OCI-LY7 (cell line): ENCODE measurements around the gene DNAH9. TPM values are rescaled to one million over a fixed set of nuclear protein-coding genes. Genes with fewer than 3 reads are reported as not detected.

Experiments
- BruUV-seq: library from RNA; stranded (reverse); fragments of 400-500 nt; replicated peaks from 2 replicates; lab custom pipeline; 2021; lab: Mats Ljungman, UMichigan
- CTCF ChIA-PET: fragments of 300-600 bp; sonication (Branson Sonifier 250); formaldehyde crosslinking; loops from one replicate; lab custom pipeline; 2022; ENCODE audit warnings: antibody characterized with exemption; ENCODE audit not compliant: unreplicated experiment; lab: Charles Lee
- POLR2A ChIA-PET: fragments of 300-600 bp; sonication (Branson Sonifier 250); formaldehyde crosslinking; loops from one replicate; lab custom pipeline; 2022; ENCODE audit warnings: antibody characterized with exemption; lab: Charles Lee
- DNase-seq: peaks from one replicate; pipeline ENCODE4 v3.0.0-alpha.2; 2015; ENCODE audit warnings: low spot score
- H2AFZ ChIP-seq: fragments of 200-600 bp; sonication (generic), shearing (Covaris generic); 2 replicates; pipeline ENCODE4 v1.6.1; 2014; ENCODE audit warnings: mild to moderate bottlenecking, antibody characterized with exemption, low read length, moderate library complexity
- H3K27ac ChIP-seq: fragments of 200-600 bp; sonication (generic); 2 replicates; pipeline ENCODE4 v1.5.1; 2014; ENCODE audit warnings: mixed run types, low read depth, mild to moderate bottlenecking, moderate library complexity, low read length, inconsistent platforms; ENCODE audit not compliant: poor library complexity, severe bottlenecking
- H3K36me3 ChIP-seq: fragments of 200-600 bp; sonication (generic); 2 replicates; pipeline ENCODE4 v1.6.1; 2014; ENCODE audit warnings: mild to moderate bottlenecking, antibody characterized with exemption, low read length, moderate library complexity, mixed read lengths; ENCODE audit not compliant: insufficient read depth
- H3K4me1 ChIP-seq: fragments of 200-600 bp; sonication (generic); 2 replicates; pipeline ENCODE4 v1.5.1; 2014; ENCODE audit warnings: mild to moderate bottlenecking, low read length; ENCODE audit not compliant: insufficient read depth, poor library complexity, severe bottlenecking
- H3K4me2 ChIP-seq: fragments of 200-600 bp; sonication (generic); 2 replicates; pipeline ENCODE4 v1.6.1; 2014; ENCODE audit warnings: mild to moderate bottlenecking, low read length
- H3K4me3 ChIP-seq: fragments of 200-600 bp; sonication (generic); 2 replicates; pipeline ENCODE4 v1.5.1; 2014; ENCODE audit warnings: mild to moderate bottlenecking, low read depth, low read length; ENCODE audit not compliant: poor library complexity, severe bottlenecking
- H3K79me2 ChIP-seq: fragments of 200-600 bp; sonication (generic); 2 replicates; pipeline ENCODE4 v1.6.1; 2016; ENCODE audit warnings: low read depth, mild to moderate bottlenecking, low read length, moderate library complexity, mixed read lengths; ENCODE audit not compliant: insufficient read depth
- H3K9me2 ChIP-seq: fragments of 200-600 bp; sonication (generic); 2 replicates; pipeline ENCODE4 v1.6.1; 2016; ENCODE audit warnings: mild to moderate bottlenecking, low read length, mixed read lengths; ENCODE audit not compliant: insufficient read depth
- H3K9me3 ChIP-seq: fragments of 200-600 bp; sonication (generic); 2 replicates; pipeline ENCODE4 v1.6.1; 2014; ENCODE audit warnings: mild to moderate bottlenecking, mixed run types, low read length, mixed read lengths
- H4K20me1 ChIP-seq: fragments of 200-600 bp; sonication (generic); 2 replicates; pipeline ENCODE4 v1.6.1; 2014; ENCODE audit warnings: mild to moderate bottlenecking, antibody characterized with exemption, low read length, moderate library complexity, mixed read lengths; ENCODE audit not compliant: insufficient read depth
- CTCF ChIP-seq: fragments of 200-600 bp; sonication (generic); conservative IDR thresholded peaks from 2 replicates; pipeline ENCODE4 v1.5.1; 2014; ENCODE audit warnings: mild to moderate bottlenecking, antibody characterized with exemption, low read length, moderate library complexity, mixed read lengths
- EZH2phosphoT487 ChIP-seq: fragments of 200-600 bp; sonication (generic); IDR thresholded peaks from 2 replicates; pipeline ENCODE4 v1.6.1; 2018; ENCODE audit warnings: low read depth, borderline replicate concordance, mild to moderate bottlenecking, mixed run types, antibody characterized with exemption, low read length, moderate library complexity, mixed read lengths
- intact Hi-C: fragments of 100-400 bp; cut with micrococcal nuclease; formaldehyde crosslinking; loops from one replicate; pipeline ENCODE4 v1.10.0; 2022; ENCODE audit not compliant: unreplicated experiment
- total RNA-seq, 2 experiments: library from RNA; depleted of rRNA in 1 of 2; stranded (reverse); fragments of >200 nt in 1 of 2; shearing (Covaris generic) in 1 of 2; gene quantifications; 2 replicates each; pipeline ENCODE4 v1.2.3, GENCODE V29; 2014 to 2022

Gene DNAH9
- total RNA-seq, 2 experiments from 2014 or later: not detected

- H3K4me2 ChIP-seq: no peak overlapping the region
- H3K79me2 ChIP-seq: no peaks in the 10 kb centered on the region
- no peaks in the 10 kb centered on the region for H3K4me1 ChIP-seq
- no peak overlapping the region for H3K4me3 ChIP-seq
- intact Hi-C loops: no loop called here
- H2AFZ ChIP-seq: no peak overlapping the region
- H3K9me3 ChIP-seq: no peaks in the 10 kb centered on the region
- H4K20me1 ChIP-seq: no peaks in the 10 kb centered on the region
- no TSS peak for BruUV-seq
- TF ChIP-seq CTCF (no peak), EZH2phosphoT487 (no peak)
- H3K27ac ChIP-seq: no peak overlapping the region
- ChIA-PET CTCF (no interaction called here), POLR2A (no interaction called here)
- H3K9me2 ChIP-seq: no peaks in the 10 kb centered on the region
- H3K36me3 ChIP-seq: no peaks in the 10 kb centered on the region
- no peak for DNase-seq
Observed at GRCh38 chr17:11668618-11669017, 70.3 kb downstream of the DNAH9 start.

GRCh38 chr17:11671126-11671525 is 72.9 kb downstream of the DNAH9 start:
- BruUV-seq: no TSS peak
- Histone ChIP-seq H2AFZ (no peak overlapping the region), H4K20me1 (no peaks in the 10 kb centered on the region), H3K79me2 (no peaks in the 10 kb centered on the region), H3K9me2 (no peaks in the 10 kb centered on the region), H3K4me1 (no peaks in the 10 kb centered on the region), H3K9me3 (no peaks in the 10 kb centered on the region), H3K4me3 (no peak overlapping the region), H3K27ac (no peak overlapping the region), H3K4me2 (no peak overlapping the region), H3K36me3 (no peaks in the 10 kb centered on the region)
- intact Hi-C loops: no loop called here
- DNase-seq: no peak
- CTCF ChIA-PET: no interaction called here
- TF ChIP-seq EZH2phosphoT487 (no peak), CTCF (no peak)
- POLR2A ChIA-PET: no interaction called here

GRCh38 chr17:11682646-11683045 is 84.4 kb downstream of the DNAH9 start:
- Histone ChIP-seq H4K20me1 (no peaks in the 10 kb centered on the region), H3K9me2 (no peaks in the 10 kb centered on the region), H2AFZ (no peak overlapping the region), H3K4me1 (no peaks in the 10 kb centered on the region), H3K36me3 (no peaks in the 10 kb centered on the region), H3K9me3 (no peaks in the 10 kb centered on the region), H3K27ac (no peak overlapping the region), H3K79me2 (no peaks in the 10 kb centered on the region), H3K4me2 (no peak overlapping the region), H3K4me3 (no peak overlapping the region)
- BruUV-seq: no TSS peak
- TF ChIP-seq EZH2phosphoT487 (no peak), CTCF (no peak)
- intact Hi-C loops: no loop called here
- POLR2A ChIA-PET: no interaction called here
- CTCF ChIA-PET: no interaction called here
- DNase-seq: no peak
